GM23248 (cell line): ENCODE results near the gene PRAF2.

Experiments used
- EZH2 ChIP-seq: fragments of 200-600 bp; sonication (generic); IDR thresholded peaks from 2 replicates; pipeline ENCODE4 v1.6.1; 2018; ENCODE audit warnings: antibody characterized with exemption, mild to moderate bottlenecking; ENCODE audit not compliant: insufficient read depth, poor library complexity, severe bottlenecking
- EZH2phosphoT487 ChIP-seq: fragments of 200-600 bp; sonication (generic); IDR thresholded peaks from 2 replicates; pipeline ENCODE4 v1.6.1; 2018; ENCODE audit warnings: antibody characterized with exemption, moderate library complexity, mild to moderate bottlenecking, low read depth; ENCODE audit not compliant: insufficient read depth

- no peak for TF ChIP-seq EZH2
- TF ChIP-seq EZH2phosphoT487 = no peak
These were observed 43.9 kb downstream of the PRAF2 start for GRCh38 chrX:49029876-49030275.
